ENCODE data around the gene LCE2D. TPM values are rescaled to one million over a fixed set of nuclear protein-coding genes. Genes with fewer than 3 reads are reported as not detected.

Gene LCE2D
- total RNA-seq, result not detected

- no peaks in the 10 kb centered on the region for H3K36me3 ChIP-seq
- TF ChIP-seq CTCF (IDR thresholded peaks at IDR 0.05), result no peak
- H3K27me3 ChIP-seq, result no peaks in the 10 kb centered on the region
- DNase-seq (ENCODE audit: low spot score), result no peak
- H3K4me1 ChIP-seq, result no peaks in the 10 kb centered on the region
- H3K9me3 ChIP-seq, result no peaks in the 10 kb centered on the region
- no peak within 1 kb of the TSS for H3K4me3 ChIP-seq
- no peak within 1 kb of the TSS for H3K27ac ChIP-seq
Observed at GRCh38 chr1:152663098-152663497, at the start of gene LCE2D. TSS of gene LCE2D (plus strand) at chr1:152663380. CDS start at chr1:152664106, 726 bp downstream.

GRCh38 chr1:152613511-152613910 is 49.7 kb upstream of the LCE2D start, which contains the start of gene LCE3B:
TSS of gene LCE3B (plus strand) at chr1:152613811. CDS start at chr1:152613811, 0 bp downstream.
- Histone ChIP-seq H3K27ac (no peak within 1 kb of the TSS), H3K27me3 (no peaks in the 10 kb centered on the region), H3K9me3 (peaks cover 0 to 11% of the 10 kb centered on the region in 2 donors), H3K4me1 (no peaks in the 10 kb centered on the region), H3K4me3 (no peak within 1 kb of the TSS), H3K36me3 (no peaks in the 10 kb centered on the region)
- DNase-seq (ENCODE audit: low spot score), result no peak
- no peak for TF ChIP-seq CTCF (IDR thresholded peaks at IDR 0.05)

- TF ChIP-seq CTCF (IDR thresholded peaks at IDR 0.05), result no peak
- Histone ChIP-seq H3K9me3 (peaks cover 0 to 25% of the 10 kb centered on the region in 2 donors), H3K27ac (no peak overlapping the region), H3K27me3 (no peaks in the 10 kb centered on the region), H3K36me3 (no peaks in the 10 kb centered on the region), H3K4me3 (no peak overlapping the region), H3K4me1 (no peaks in the 10 kb centered on the region)
- no peak for DNase-seq (ENCODE audit: low spot score)
Observed at GRCh38 chr1:152621993-152622392, 41.2 kb upstream of the LCE2D start.

- no peak within 1 kb of the TSS for H3K27ac ChIP-seq
- H3K27me3 ChIP-seq, result no peaks in the 10 kb centered on the region
- H3K4me1 ChIP-seq, result no peaks in the 10 kb centered on the region
- H3K36me3 ChIP-seq, result no peaks in the 10 kb centered on the region
- TF ChIP-seq CTCF (IDR thresholded peaks at IDR 0.05), result no peak
- H3K4me3 ChIP-seq, result no peak within 1 kb of the TSS
- peaks cover 0 to 19% of the 10 kb centered on the region in 2 donors for H3K9me3 ChIP-seq
- DNase-seq (ENCODE audit: low spot score), result no peak
Observed at GRCh38 chr1:152622803-152623202, 40.4 kb upstream of the LCE2D start, which contains the start of gene LCE3A. TSS of gene LCE3A (minus strand) at chr1:152623103. CDS start at chr1:152623103, 0 bp downstream.

GRCh38 chr1:152623203-152623844 is 39.9 kb upstream of the LCE2D start:
- H3K9me3 ChIP-seq, result peaks cover 0 to 16% of the 10 kb centered on the region in 2 donors
- no peak overlapping the region for H3K4me3 ChIP-seq
- H3K27ac ChIP-seq, result no peak overlapping the region
- H3K27me3 ChIP-seq, result no peaks in the 10 kb centered on the region
- no peaks in the 10 kb centered on the region for H3K36me3 ChIP-seq
- TF ChIP-seq CTCF (IDR thresholded peaks at IDR 0.05), result no peak
- no peak for DNase-seq (ENCODE audit: low spot score)
- no peaks in the 10 kb centered on the region for H3K4me1 ChIP-seq

- DNase-seq (ENCODE audit: low spot score), result no peak
- Histone ChIP-seq H3K36me3 (no peaks in the 10 kb centered on the region), H3K9me3 (no peaks in the 10 kb centered on the region), H3K27ac (no peak overlapping the region), H3K4me3 (no peak overlapping the region), H3K27me3 (no peaks in the 10 kb centered on the region), H3K4me1 (no peaks in the 10 kb centered on the region)
- TF ChIP-seq CTCF (IDR thresholded peaks at IDR 0.05), result no peak
Observed at GRCh38 chr1:152626744-152627143, 36.4 kb upstream of the LCE2D start.

Data from right atrium auricular region (tissue), 2 donors.